Esophagus mucosa (tissue), 1 donor: ENCODE results near the gene RSPO4. TPM values are rescaled to one million over a fixed set of nuclear protein-coding genes. Genes with fewer than 3 reads are reported as not detected.
"Not testable (repeated sequence)": the region's sequence is repeated elsewhere in the genome, so short reads cannot be mapped to it uniquely, and the experiment has no call there.

Experiments used
- ATAC-seq: fragments of 200-7000 bp; cut with Tn5 transposase; one replicate; pipeline ENCODE4 v1.9.1; 2020
- total RNA-seq: library from RNA; stranded (reverse); gene quantifications from one replicate; pipeline ENCODE4 v1.2.4, GENCODE V29; 2023
- donor health status: DM: yes; HTN: yes; CAD: no.

Gene RSPO4
- not detected for total RNA-seq

DNA sequence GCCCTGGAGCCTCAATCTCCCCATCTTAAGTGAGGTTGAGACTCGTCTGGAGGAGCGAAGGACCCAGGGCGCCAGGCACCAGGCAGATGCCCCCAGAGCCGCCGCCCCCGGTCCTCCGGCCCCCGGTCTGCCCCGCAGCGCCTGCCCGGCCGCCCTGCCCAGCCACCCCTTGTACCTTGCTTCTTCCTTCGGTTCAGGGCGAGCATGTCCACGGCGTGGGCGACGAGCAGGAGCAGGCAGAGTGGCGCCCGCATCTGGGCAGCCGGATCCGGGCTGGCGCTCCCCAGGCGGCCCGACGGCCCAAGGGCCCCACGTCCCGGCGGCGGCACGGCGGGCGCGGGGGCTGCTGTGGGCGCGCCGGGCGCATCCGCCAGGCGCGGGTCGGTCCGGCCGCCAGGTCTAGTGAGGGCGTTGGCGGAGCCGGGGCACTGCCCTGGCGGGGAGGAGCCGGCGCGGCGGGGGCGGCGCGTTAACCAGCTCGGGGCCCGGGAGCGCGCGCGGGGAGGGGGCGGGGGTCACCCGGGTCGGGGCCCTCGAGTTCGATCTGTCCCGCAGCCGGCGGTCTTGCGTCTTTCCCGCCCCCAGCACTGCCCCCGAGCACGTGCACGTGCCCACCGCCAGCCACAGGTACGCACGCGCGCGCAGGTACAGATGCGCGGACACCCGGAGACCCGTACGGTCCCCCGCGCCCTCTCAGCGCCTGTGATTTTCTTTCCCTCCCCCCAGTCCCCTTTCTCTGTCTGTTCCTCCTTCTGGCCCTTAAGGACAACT lies at the start of gene RSPO4:
Gene RSPO4 (minus strand): TSS at position 401 of the 771 bp plus-strand sequence. CDS start 147 bp downstream, at position 254.
- ATAC-seq: no peak

DNA sequence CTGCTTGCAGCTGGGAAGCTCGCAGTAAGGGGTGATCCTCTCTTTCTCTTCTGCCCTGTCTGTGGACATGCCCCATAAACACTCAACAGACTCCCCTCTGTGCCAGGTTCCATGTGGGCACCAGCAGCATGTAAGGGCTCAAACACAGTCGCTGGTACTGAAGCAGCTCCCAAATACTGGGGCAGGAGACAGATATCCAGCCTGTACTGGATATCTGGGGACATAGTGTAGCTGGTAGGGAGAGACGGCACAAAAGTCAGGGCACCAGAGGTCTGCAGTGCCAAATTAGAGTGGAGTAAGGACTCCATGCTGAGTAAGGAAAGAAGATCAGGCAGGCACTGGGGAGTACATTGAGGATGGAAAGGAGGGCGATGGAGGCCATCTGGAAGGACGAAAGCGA lies 48.3 kb upstream of the RSPO4 start:
- ATAC-seq: no peak

DNA sequence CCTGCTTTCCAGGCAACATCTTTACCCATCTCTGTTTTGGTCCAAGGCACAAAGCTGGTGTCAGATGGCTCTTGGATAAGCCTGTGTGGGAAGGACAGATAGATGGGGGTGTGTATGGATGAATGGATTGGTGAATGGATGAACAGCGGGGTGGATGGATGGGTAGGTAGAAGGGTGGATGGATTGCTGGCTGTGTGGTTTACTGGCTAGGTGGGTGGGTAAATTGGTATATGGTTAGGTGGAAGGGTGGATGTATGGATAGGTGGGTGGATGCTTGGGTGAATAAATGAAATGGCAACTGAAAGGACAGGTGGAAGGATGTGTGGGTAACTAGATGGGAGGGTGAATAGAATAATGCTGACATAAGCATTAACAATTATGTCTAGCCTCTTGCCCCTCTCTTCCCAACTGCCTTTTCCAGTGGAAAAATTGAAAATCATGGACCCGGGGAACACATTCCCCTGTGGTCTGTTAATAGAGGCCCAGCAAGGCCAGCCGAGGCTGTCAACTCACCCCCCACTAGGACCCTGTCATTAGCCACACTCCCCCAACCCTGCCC lies 43.8 kb upstream of the RSPO4 start:
- ATAC-seq: no peak

DNA sequence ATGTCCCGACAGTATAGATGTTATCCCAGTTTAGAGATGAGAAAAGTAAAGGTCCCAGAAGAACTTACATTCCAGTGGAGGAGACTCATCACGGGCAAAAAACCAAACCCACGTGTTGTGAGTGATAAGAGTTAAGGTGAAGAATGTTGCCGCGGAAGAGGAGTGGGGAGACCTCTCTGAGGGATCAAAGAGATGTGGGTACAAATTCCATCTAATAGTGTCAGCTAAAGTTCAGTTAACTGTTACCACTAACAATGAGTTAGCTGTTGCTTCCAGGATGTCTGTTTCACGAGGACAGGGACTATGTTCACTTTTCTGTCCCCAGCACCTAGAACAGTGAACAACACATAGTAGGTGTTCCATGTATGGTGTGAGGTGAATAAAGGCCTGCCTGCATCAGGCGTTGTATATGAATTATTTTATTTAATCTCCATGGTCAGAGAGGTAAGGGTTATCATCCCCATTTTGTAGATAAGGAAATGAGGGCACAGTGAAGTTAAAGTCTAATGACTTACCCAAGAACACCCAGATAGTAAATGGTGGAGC lies 39.8 kb upstream of the RSPO4 start:
- ATAC-seq: no peak

GRCh38 chr20:1038205-1038604 lies 36.1 kb upstream of the RSPO4 start:
- ATAC-seq: no peak

- ATAC-seq: no peak
Measured at GRCh38 chr20:1037039-1037438, 34.9 kb upstream of the RSPO4 start.

DNA sequence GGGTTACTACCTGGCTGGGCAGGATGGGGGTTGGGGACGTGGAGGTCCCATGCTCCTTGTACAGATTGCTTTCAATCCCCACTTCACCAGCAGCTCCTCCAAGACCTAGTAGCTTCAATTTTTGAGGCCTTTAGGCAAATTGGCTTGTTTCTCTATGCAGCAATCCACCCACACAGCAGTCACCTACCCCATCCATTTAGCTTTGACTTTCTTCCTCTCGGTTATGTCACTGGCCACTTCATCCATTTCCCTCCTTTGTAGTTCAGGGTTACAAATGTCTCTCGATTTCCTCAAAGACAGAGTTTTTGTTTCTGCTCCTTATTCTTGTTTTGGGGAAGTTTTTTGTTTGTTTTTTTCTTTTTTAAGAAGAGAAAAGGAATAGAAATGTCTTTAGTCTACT lies 33.4 kb upstream of the RSPO4 start:
- no peak for ATAC-seq

- ATAC-seq: no peak
Measured at GRCh38 chr20:1034415-1034789, 32.3 kb upstream of the RSPO4 start.

DNA sequence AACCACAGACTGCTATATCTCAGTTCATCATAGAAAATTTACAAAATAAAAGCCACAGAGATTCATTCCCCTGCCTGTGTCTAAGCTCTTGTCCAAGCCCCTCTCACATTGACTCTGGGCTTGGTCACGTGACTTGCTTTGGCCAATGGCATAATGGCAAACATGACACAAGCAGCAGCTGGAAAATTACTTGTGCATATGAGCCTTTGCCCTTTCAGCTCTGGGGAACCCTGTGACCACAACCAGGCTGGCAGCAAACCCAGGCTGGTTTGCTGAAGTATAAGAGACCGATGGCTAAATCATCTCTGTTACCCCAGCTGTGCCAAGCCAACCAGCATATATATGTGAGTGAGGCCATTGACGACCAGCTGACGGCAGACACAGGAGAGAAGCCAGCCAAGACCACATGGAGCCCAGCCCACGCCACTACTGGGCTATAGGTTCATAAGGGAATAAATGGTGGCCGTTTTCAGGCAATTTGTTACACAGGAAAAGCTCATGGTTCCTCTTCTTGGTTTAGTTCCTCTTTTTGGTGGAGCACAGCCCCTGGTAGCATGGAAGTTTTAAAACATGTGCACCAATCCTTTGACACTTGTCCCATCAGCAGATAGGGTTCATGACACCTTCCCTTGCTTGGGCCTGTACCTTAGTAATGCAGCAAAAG lies 31.8 kb upstream of the RSPO4 start:
- no peak for ATAC-seq

- ATAC-seq: no peak
Measured at GRCh38 chr20:1029980-1030379, 27.9 kb upstream of the RSPO4 start.

DNA sequence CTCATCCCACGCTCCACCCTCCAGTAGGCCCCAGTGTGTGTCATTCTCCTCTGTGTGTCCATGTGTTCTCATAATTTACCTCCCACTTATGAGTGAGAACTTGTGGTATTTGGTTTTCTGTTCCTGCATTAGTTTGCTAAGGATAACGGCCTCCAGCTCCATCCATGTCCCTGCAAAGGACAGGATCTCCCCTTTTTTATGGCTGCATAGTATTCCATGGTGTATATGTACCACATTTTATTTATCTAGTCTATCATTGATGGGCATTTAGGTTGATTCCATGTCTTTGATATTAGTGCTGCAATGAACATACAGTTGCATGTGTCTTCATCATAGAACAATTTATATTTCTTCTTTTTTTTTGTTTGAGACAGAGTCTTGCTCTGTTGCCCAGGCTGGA lies 24.1 kb upstream of the RSPO4 start:
- not testable (repeated sequence) for ATAC-seq

DNA sequence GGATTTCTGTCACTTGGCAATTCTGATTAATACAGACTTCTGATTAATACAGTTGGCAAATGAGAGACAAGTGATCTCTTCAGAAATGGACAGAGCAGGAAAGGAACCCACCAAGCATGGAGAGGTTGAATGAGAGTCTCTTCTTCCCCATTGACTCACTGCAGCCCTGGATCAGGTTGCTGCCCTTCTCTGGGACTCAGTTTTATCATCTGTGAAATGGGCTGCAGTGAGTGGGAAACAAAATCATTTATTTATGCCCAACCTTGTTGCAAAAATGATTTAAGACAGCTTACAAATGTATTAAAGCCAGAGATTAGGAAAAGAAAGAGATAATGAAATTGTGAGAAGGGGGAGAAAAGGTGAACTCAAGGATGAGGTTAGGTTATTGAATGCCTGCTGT lies 20.8 kb upstream of the RSPO4 start:
- ATAC-seq: no peak

GRCh38 chr20:1020614-1021013 lies 18.5 kb upstream of the RSPO4 start:
- ATAC-seq: no peak

- no peak for ATAC-seq
Measured at GRCh38 chr20:1019344-1019743, 17.2 kb upstream of the RSPO4 start.

GRCh38 chr20:1017677-1018076 lies 15.6 kb upstream of the RSPO4 start:
- no peak for ATAC-seq

GRCh38 chr20:1015181-1015580 lies 13.1 kb upstream of the RSPO4 start:
- no peak for ATAC-seq

- no peak for ATAC-seq
Measured at GRCh38 chr20:1014471-1014870, 12.4 kb upstream of the RSPO4 start.

GRCh38 chr20:1013566-1014340 lies 11.6 kb upstream of the RSPO4 start:
- no peak for ATAC-seq

DNA sequence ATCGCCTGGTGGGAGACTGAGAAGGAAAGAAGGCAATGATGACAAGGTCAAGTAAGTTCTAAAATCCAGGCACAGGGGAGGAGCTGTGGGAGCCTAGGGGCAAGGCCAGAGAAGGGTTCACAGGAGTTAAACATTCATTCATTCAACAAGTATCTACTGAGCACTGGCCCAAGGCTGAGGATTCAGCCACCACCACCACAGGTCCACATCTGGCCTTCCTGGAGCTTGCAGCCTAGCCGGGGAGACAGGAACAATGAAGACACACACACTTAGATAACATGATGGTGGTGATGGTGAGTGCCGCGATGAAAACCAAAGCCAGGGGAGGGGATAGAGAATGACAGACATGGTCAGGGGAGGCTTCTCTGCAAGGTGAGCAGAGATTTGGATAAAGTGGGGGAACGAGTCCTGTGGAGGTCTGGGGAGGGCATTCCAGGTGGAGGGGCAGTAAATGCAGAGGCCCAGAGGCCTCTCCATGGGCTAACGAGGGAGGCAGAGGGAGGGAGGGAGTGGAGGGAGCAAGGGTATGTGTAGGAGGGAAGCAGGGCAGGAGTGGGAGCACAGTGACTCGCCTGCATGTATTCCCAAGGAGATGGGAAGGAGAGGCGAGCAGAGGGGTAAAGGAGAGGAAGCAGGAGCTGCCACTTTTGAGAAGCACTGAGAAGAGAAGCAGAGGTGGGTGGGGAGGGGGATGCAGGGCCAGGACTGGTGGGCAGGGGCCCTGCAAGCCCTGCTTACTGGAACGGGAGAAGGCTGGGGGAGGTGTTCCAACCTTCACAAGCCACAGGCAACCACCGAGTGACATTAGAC lies 10.5 kb upstream of the RSPO4 start:
- no peak for ATAC-seq

DNA sequence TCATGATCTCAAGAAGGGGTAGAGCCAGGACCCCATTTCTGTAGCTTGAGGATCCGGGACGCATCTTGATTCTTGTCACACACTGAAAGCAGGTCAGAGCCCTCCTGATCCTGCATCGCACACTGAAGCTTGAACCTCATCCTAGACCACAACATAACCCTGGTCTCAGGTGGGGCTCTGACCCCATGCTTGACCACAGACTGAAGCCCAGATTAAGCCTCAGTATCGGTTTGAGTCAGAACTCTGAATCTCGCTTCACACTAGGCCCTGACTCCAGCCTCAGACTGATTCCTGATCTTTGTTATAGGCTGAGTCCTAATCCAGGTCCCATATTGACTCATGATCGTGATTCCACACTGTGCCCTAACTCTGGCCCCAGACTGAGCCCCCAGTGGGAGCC lies 8.5 kb upstream of the RSPO4 start:
- no peak for ATAC-seq

DNA sequence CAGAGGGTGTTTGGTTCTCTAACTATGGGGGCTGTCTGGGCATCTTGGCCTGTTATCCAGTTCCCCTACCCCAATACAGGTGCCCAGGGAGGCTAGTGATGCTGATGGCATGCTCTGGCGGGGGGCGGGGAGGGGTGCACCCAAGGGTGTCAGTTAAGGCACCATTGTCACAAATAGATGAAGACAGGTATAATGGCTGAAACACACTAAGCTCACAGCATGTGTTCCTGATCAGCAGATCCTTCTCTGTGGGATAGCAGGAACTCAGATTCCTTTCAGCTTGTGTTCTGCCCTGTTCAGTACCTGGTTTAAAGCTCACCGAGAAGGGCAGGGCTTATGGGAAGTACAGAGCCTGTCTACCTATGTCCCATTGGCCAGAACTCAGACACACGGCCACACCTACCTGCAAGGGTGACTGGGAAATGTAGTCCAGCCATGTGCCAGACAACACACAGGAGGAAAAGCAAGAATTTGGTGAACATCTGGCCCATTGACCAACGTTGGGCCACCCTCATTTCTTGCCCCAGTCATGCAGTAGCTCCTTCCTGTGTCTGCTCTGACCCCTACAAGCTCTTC lies 3.4 kb upstream of the RSPO4 start:
- peak; percentile 94 for ATAC-seq
